ENCODE measurements around the gene VWA8.

Gene VWA8

DNA sequence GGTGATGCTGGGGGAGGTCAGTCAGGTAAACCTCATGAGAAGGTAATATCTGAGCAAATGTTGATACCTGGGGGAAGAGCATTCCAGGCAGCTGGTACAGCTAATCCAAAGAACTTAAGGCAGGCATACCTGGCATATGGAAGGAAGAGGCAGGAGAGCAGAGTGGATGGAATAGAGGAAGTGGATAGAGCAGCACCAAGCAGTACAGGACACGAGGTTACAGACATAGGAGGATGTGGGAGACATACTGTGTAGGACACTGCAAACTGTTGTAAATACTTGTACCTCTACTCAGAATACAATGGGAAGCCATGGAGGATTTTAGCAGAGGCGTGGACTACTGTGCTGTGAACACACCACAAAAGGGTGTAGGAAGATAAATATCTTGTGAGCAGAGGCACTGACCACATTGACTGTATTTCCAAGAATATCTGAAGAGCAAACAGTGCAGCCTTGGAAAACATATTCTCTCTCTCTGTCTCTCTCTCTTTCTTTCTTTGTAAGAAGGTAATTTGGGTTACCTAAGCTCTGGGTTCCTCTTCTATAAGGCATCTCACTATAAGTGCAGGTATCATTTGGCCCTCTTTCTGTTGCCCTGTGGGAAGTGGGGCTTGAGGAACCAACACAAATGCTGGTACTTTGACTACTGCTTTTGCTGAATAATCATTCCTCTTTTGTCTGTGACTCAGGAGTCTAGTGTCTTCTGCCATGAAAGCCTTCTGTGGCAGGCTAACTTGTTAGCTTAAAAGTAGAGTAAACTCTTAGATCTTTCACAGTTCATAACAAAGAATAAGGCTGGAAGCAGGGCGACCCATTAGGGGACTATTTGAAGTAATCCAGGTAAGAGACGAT is 238.0 kb downstream of the VWA8 start:
- DNase-seq: no peak

DNA sequence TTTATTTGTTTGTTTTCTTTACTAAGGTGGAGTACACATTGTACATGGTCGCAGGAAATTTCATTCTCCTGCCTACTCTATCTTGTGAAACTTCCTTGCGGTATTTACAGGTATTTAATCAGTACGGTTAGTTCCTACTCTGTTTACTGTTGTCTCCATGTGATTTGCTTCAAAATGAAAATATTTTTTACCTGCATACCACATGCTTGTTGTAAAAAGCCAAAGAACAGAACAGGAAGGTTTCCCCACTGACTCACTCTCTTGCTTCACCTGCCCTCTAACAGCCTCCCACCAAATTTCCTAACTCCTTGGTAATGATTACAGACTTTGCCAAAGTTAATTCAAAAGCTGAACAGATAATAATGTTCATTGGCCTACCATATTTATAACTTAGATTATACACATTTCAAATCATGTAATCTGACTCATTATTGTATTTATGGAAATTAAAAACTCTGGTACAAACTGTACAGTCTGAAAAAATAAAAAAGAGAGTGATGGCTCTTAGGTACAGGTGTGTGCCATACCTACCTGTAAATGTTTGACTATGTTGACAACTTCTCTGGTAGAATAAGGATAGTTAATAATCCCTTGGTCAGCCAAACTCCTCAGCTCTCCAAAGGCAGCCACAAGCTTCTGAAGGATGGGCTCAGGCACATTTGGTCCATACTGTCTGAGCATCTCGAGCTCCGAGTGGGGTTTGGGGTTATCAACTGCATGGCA is 239.9 kb downstream of the VWA8 start:
- DNase-seq: no peak

DNA sequence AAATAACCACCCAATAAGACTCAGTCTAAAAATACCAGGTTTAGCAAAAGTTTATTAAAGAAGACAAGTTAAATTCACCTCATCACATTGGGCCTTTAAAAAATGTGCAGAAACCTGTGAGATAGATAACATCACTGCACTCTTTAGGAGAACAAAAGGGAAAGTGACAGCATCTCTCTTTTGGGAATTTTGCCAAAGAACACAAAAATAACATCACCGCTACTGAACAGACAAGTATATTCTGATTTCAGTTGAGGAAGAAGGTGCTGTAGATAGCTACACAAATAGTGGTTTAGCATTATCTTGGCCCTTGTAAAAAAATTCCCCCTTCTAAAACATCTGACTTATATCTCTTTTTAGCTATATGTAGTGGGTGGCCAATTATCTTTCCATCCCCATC is 244.7 kb downstream of the VWA8 start:
- DNase-seq: no peak

GRCh38 chr13:41713405-41713804 is 247.5 kb downstream of the VWA8 start:
- no peak for DNase-seq

DNA sequence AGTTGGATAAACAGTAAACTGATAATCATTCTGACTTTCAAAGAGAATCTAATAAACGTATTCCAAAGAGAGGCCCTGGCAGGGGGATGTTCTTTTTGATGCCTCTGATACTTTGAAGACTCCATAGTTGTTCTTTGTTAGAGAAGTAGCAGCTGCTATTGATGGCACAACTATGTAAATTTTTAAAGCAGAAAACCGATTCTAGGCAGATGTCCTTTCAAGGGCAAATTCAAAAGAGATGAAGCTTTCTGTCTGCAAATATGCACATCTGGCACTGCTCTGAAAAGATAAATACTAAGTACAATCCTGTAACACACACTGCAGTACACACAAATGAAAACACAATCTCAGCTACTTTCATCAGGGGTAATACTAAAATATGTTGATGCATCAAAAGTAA is 250.1 kb downstream of the VWA8 start:
- no peak for DNase-seq

GRCh38 chr13:41709511-41709910 is 251.4 kb downstream of the VWA8 start:
- DNase-seq: no peak

- no peak for DNase-seq
Observed at GRCh38 chr13:41708713-41709112, 252.2 kb downstream of the VWA8 start.

DNA sequence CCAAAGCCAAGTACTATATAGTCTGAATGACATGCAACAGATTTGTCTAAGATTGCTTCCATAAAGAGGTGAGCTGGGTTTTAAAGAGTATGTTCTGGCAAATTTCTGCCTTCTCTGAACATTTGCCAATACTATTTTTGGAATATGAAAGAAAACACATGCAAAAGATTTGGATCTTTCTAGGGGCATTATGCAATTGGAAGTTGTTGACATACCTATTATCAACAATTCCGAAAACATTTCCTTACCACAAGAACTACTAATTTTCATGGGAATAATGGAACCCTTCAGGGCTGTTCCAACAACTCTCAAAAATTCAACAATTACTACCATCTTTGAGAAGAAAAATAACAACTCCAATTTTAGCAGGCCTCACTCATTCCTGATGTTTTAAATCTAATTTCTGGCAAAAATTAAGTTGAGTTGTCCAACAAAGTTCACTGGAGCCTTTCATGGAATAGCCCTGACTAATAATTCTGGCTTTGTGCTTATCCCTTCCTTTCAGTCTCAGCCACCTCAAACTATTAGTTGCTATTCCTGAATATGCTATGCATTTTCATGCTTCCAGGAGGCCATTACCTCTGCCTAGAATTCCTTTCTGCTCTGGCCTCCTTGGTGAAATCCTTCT is 253.6 kb downstream of the VWA8 start:
- DNase-seq: no peak

- DNase-seq: no peak
Observed at GRCh38 chr13:41706152-41706551, 254.8 kb downstream of the VWA8 start.

DNA sequence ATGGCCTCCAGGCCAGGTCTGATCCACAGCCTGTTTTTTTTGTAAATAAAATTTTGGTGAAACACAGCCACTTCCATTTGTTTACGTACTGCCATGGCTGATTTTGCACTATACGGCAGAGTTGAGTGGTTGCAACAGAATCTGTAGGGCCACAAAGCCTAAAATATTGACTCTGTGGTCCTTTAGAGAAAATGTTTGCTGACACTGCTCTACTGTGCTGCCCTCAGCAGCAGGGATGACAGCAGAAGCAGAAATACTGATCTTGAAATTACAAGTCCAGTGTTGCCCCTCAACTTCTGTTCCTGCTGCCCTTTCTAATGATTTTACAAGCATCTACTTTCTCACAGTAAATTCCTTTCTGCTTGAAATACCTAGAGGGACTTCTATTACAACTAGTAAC is 258.4 kb downstream of the VWA8 start:
- DNase-seq: no peak

DNA sequence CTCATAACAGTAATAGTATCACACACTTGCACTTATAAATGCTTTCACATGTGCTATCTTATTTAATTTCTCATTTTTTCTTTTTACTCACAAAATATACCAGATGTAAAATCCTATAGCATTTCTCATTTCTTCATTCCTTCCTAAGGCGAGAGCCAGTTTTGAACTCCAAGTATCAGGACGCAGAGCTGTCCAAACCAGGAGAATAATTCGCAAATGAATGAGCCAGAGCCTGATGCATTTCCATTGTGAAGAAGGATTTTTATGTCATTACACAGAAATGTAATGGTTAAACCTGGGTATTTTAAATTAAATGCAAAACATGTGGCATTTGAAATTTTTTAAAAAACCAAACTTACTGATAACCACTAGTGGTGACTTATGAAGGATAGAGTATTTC is 259.2 kb downstream of the VWA8 start:
- no peak for DNase-seq

DNA sequence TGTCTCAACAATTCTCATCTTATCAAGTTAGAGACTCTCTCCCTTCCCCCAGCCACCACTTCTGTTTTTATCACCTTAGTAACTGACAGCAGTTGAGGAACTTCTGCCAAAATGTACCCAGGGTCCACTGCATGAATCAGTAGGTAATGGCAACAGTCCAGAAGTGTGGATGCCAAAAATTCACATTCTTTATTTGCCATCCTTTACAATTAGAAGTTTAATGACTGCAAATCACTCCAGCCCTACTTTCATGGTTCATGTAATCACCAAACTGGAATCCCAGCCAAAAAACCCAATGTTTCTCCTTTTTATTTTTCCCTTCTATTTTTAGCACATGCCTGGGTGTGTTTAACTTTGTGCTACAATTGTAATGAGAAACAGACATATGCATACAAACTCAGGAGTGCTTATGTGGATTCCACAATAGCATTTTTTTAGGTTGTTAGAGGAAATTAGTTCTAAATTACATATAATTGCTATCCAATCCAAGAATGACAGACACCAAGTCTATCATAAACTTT is 260.1 kb downstream of the VWA8 start:
- no peak for DNase-seq

DNA sequence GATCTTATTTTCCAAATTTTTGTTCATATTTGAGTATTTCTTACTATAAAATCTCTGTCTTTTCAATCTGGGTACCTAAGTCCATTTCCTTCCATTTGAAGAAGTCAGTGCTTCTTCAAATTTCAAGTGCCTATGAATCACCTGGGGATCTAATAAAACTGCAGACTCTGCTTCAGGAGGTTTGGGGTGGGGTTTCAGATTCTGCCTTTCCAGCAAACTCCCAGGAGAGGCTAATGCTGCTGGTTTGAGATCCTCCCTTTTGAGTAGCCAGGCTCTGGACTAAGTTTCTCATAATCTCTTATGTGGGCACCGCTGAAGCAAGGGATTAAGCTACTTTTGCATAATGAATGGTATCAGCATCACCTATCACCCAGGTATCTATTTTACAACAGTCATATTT is 261.1 kb downstream of the VWA8 start:
- DNase-seq: no peak

- DNase-seq: no peak
Observed at GRCh38 chr13:41697578-41697977, 263.3 kb downstream of the VWA8 start.

DNA sequence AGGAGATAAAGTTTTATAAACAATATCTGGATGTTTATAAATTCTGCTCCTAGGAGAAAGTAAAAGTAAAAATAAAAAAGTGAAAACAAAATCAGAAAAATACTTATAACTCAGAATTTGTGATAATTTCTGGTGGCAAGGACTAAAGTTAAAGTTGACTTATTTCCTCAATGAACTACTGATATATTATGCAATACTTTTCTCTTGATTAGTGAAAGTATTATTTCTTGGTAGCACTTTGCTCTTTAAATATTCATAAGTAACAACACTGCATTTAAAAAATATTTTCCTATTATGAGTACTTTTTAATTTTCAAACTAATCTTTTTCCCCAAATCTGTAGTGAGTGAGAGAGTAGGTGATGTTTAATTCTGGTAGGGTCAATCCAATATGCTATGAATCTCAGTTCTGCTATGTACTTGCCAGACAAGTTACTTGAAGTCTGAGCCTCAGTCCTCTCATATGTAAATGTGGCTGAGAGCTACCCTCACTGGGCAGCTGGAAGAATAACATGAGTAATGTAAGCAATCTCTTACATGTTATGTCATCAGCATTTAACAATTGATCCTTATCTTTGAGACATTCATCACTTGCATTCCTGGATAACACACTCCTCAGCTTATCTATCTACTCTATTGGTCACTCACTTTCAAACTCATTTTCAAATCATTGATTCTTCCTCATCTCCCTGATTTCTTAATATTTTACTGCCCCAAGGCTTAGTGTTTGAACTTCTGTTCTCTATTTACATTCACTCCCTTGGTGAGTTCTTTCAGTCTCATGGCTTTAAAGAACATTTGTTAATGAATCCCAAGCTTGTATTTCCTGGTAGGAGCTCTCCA is 264.5 kb downstream of the VWA8 start:
- no peak for DNase-seq

- no peak for DNase-seq
Observed at GRCh38 chr13:41694545-41695301, 266.2 kb downstream of the VWA8 start.

DNA sequence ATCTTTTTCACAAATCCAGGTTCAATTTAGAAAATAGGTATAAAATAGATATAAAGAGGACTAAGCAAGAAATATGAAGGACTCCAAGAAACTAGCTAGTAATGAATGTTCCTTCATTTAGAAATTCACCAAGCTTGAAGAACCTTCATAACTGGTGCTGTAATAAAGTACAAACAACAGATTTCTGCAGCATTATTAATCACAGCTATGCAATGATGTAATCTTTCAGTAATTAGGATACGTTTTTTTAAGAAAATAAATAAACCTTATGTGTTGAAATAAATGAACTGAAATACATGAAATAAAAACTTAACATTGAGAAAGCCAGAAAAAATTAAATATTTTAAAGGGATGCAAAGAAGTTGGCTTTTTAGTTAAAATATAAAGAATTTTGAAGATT is 267.5 kb downstream of the VWA8 start:
- DNase-seq: no peak

DNA sequence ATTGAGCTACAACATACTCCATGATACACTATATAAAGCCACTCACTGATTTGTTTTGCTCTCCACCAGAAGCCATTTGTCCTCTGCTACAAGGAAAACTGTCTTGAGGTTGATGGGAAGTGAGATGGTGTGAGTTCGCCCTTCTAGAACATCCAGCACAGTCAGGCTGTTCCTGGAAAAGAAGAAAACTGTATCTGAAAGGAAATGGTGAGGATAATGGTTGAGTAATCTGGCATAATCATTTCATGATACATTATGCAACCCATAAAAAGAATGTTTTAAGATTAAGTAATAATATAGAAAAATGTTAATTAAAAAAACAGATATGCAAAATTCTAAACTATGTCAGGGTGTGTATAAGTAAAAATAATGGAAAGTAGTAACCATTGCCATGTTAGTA is 269.6 kb downstream of the VWA8 start:
- DNase-seq: no peak

DNA sequence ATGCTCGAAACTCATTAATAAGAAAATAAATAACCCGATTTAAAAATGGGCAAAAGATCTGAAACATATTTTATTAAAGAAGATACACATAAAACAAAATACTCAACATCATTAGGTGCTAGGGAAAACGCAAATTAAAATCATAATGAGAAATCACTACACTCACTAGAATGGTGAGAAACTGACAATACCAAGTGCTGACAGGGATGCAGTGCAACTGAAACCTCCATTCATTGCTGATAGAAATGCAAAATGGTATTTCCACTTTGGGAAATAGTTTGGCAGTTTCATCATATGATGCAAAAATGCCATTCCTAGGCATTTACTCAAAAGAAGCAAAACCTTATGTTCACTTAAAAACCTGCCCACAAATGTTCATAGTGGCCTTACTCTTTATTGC is 278.1 kb downstream of the VWA8 start:
- DNase-seq: no peak

DNA sequence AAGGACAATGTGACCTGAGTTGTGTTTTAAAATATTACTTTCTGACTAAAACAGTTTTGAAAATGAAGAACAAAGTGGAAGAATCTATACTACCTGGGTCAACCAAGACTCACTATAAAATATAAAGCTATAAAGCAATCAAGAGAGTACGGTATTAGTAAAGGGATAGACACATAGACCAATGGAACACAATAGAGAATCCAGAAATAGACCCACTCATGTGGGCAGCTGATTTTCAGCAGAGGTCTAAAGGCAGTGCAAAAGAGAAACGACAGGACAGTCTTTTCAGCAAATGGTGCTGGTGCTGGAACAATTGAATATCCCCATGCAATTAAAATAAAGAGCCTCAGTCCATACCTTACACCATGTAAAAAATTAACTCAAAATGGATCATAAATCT is 278.9 kb downstream of the VWA8 start:
- DNase-seq: no peak

- DNase-seq: no peak
Observed at GRCh38 chr13:41681587-41681986, 279.3 kb downstream of the VWA8 start.

DNA sequence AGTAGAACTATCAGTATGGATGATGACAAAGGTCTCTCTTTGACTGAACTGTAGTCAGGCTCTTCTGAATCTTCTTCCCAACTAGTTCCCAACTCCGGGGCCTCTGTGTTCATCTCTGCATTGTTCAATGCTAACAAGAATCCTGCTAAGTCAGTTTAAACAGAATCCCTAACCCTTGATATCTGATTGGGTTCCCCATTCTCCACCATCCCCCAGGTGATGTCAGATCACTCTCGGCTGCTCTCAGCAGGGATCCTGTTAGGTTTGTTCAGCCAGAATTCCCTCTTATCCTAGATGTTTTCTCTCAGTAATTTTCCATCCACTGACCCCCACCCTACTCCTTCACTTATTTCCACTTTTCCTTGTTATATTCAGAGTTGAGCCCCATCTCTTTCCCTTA is 280.0 kb downstream of the VWA8 start:
- DNase-seq: no peak
